H1 (cell line): ENCODE measurements around the gene HEXIM2. TPM values are rescaled to one million over a fixed set of nuclear protein-coding genes. Genes with fewer than 3 reads are reported as not detected.

Experiments
- CTCF ChIA-PET: fragments of 300-600 bp; sonication (Branson Sonifier 250); formaldehyde crosslinking; loops from one replicate; lab custom pipeline; 2021; ENCODE audit not compliant: partially characterized antibody; lab: Charles Lee
- POLR2A ChIA-PET: fragments of 300-600 bp; sonication (Branson Sonifier 250); formaldehyde crosslinking; loops from one replicate; lab custom pipeline; 2021; ENCODE audit warnings: inconsistent platforms; ENCODE audit not compliant: partially characterized antibody; lab: Charles Lee
- DNase-seq, 2 experiments: peaks; one replicate each; pipeline versions ENCODE4 v3.0.0 to v3.0.0-alpha.2; 2010 to 2022; ENCODE audit warnings: low spot score in 2 of 2, low read depth in 1 of 2, mixed read lengths in 1 of 2
- FAIRE-seq: peaks from 2 replicates; lab custom pipeline; 2011; peaks lifted over from hg19 to GRCh38; lab: Jason Lieb, UNC
- H2AFZ ChIP-seq: 2 replicates; pipeline ENCODE4 v1.8.1; 2012; ENCODE audit warnings: low read length, inconsistent platforms
- H2AK5ac ChIP-seq: 2 replicates; pipeline ENCODE4 v1.6.1; 2013; ENCODE audit warnings: low read depth, low read length
- H2BK120ac ChIP-seq: replicated peaks from 2 replicates; pipeline ENCODE3; 2013; ENCODE audit warnings: low read depth, low read length, inconsistent platforms
- H2BK12ac ChIP-seq: 2 replicates; pipeline ENCODE4 v1.6.1; 2013; ENCODE audit warnings: low read depth, low read length
- H2BK15ac ChIP-seq: 2 replicates; pipeline ENCODE4 v1.6.1; 2013; ENCODE audit warnings: low read length
- H2BK20ac ChIP-seq: 2 replicates; pipeline ENCODE4 v1.6.1; 2013; ENCODE audit warnings: low read length
- H2BK5ac ChIP-seq: 2 replicates; pipeline ENCODE4 v1.6.1; 2013; ENCODE audit warnings: low read depth, low read length
- H3K14ac ChIP-seq: 2 replicates; pipeline ENCODE4 v1.6.1; 2013; ENCODE audit warnings: inconsistent platforms; ENCODE audit not compliant: insufficient read length
- H3K18ac ChIP-seq: 2 replicates; pipeline ENCODE4 v1.6.1; 2013; ENCODE audit warnings: low read length; ENCODE audit errors: extremely low read depth
- H3K23ac ChIP-seq: 2 replicates; pipeline ENCODE4 v1.6.1; 2013; ENCODE audit warnings: inconsistent platforms; ENCODE audit not compliant: insufficient read length
- H3K23me2 ChIP-seq: 2 replicates; pipeline ENCODE4 v1.6.1; 2013; ENCODE audit warnings: low read depth, low read length
- H3K27ac ChIP-seq: 2 replicates; pipeline ENCODE4 v1.6.1; 2011; ENCODE audit warnings: low read depth, low read length, inconsistent platforms
- H3K27me3 ChIP-seq, 4 experiments: replicated peaks in 1 of 4; 1 replicate in 1 of 4; 2 replicates in 3 of 4; pipeline versions ENCODE4 v1.6.1 to v1.8.1; 2011 to 2013; ENCODE audit warnings: low read length in 3 of 4, mild to moderate bottlenecking in 3 of 4, inconsistent platforms in 2 of 4, mixed read lengths in 2 of 4, moderate library complexity in 1 of 4; ENCODE audit not compliant: control insufficient read depth in 3 of 4, insufficient read depth in 3 of 4; ENCODE audit errors: extremely low read depth in 1 of 4
- H3K36me3 ChIP-seq, 4 experiments: 2 replicates each; pipeline versions ENCODE4 v1.6.1 to v1.8.1; 2011 to 2013; ENCODE audit warnings: mild to moderate bottlenecking in 4 of 4, low read length in 3 of 4, moderate library complexity in 2 of 4, control low read depth in 1 of 4, inconsistent platforms in 1 of 4; ENCODE audit not compliant: insufficient read depth in 4 of 4, control insufficient read depth in 2 of 4
- H3K4ac ChIP-seq: replicated peaks from 2 replicates; pipeline ENCODE3; 2013; ENCODE audit warnings: low read length, low read depth, mixed read lengths, inconsistent platforms; ENCODE audit not compliant: insufficient read length
- H3K4me1 ChIP-seq, 4 experiments: replicated peaks in 1 of 4; 1 replicate in 1 of 4; 2 replicates in 3 of 4; pipeline versions ENCODE4 v1.6.1 to v1.8.1; 2011 to 2013; ENCODE audit warnings: low read length in 3 of 4, inconsistent platforms in 2 of 4, mixed read lengths in 1 of 4; ENCODE audit not compliant: insufficient read depth in 4 of 4, control insufficient read depth in 3 of 4
- H3K4me2 ChIP-seq, 2 experiments: 2 replicates each; pipeline versions ENCODE4 v1.6.1 to v1.8.1; 2011 to 2013; ENCODE audit warnings: low read depth in 2 of 2, low read length in 2 of 2, control low read depth in 1 of 2, inconsistent platforms in 1 of 2, mild to moderate bottlenecking in 1 of 2; ENCODE audit not compliant: insufficient read depth in 1 of 2
- H3K4me3 ChIP-seq, 4 experiments: fragments of 200-600, 300-600 bp in 1 of 4; sonication (generic), shearing (Covaris generic), sonication (Bioruptor Twin) in 1 of 4; 2 replicates each; pipeline versions ENCODE4 v1.5.1 to v1.8.1; 2011 to 2016; ENCODE audit warnings: low read length in 4 of 4, low read depth in 3 of 4, control low read depth in 2 of 4, inconsistent platforms in 2 of 4, mild to moderate bottlenecking in 2 of 4, mixed read lengths in 1 of 4, moderate library complexity in 1 of 4; ENCODE audit not compliant: insufficient read depth in 2 of 4; ENCODE audit errors: extremely low read depth in 1 of 4
- H3K56ac ChIP-seq: replicated peaks from 2 replicates; pipeline ENCODE3; 2013; ENCODE audit warnings: low read depth, mild to moderate bottlenecking, mixed read lengths, low read length, inconsistent platforms; ENCODE audit not compliant: insufficient read length
- H3K79me1 ChIP-seq: 2 replicates; pipeline ENCODE4 v1.6.1; 2013; ENCODE audit warnings: low read depth, low read length, control low read depth
- H3K79me2 ChIP-seq, 2 experiments: 2 replicates each; pipeline versions ENCODE4 v1.6.1 to v1.8.1; 2012 to 2013; ENCODE audit warnings: low read length in 2 of 2, mild to moderate bottlenecking in 2 of 2, inconsistent platforms in 1 of 2; ENCODE audit not compliant: insufficient read depth in 2 of 2, control insufficient read depth in 1 of 2
- H3K9ac ChIP-seq, 4 experiments: replicated peaks in 1 of 4; 1 replicate in 1 of 4; 2 replicates in 3 of 4; pipeline versions ENCODE4 v1.6.1 to v1.8.1; 2011 to 2013; ENCODE audit warnings: low read depth in 3 of 4, low read length in 3 of 4, control low read depth in 2 of 4, mild to moderate bottlenecking in 2 of 4, moderate library complexity in 2 of 4, inconsistent platforms in 1 of 4; ENCODE audit errors: extremely low read depth in 1 of 4
- H3K9me3 ChIP-seq, 2 experiments: 2 replicates each; pipeline versions ENCODE4 v1.6.1 to v1.8.1; 2012 to 2013; ENCODE audit warnings: mild to moderate bottlenecking in 2 of 2, moderate library complexity in 2 of 2, control low read depth in 1 of 2, inconsistent platforms in 1 of 2, low read depth in 1 of 2, low read length in 1 of 2, mixed read lengths in 1 of 2; ENCODE audit not compliant: insufficient read depth in 2 of 2
- H4K20me1 ChIP-seq, 2 experiments: replicated peaks in 1 of 2; 2 replicates each; pipeline versions ENCODE3 to v1.8.1; 2011 to 2013; ENCODE audit warnings: inconsistent platforms in 2 of 2, low read length in 2 of 2, mild to moderate bottlenecking in 1 of 2; ENCODE audit not compliant: insufficient read depth in 2 of 2, control insufficient read depth in 1 of 2
- H4K5ac ChIP-seq: 2 replicates; pipeline ENCODE4 v1.6.1; 2013; ENCODE audit warnings: low read length, low read depth, mixed read lengths, inconsistent platforms; ENCODE audit not compliant: insufficient read length
- H4K8ac ChIP-seq: 2 replicates; pipeline ENCODE4 v1.8.0; 2013; ENCODE audit warnings: mild to moderate bottlenecking, moderate library complexity, low read length, inconsistent platforms; ENCODE audit not compliant: insufficient read depth; ENCODE audit errors: extremely low read depth
- H4K91ac ChIP-seq: replicated peaks from 2 replicates; pipeline ENCODE3; 2013; ENCODE audit warnings: low read length, mixed read lengths, inconsistent platforms; ENCODE audit not compliant: insufficient read length
- SIRT6 ChIP-seq: IDR thresholded peaks from one replicate; pipeline ENCODE4 v1.7.1; 2012; ENCODE audit warnings: low read length, inconsistent platforms
- TEAD4 ChIP-seq: IDR thresholded peaks from 2 replicates; pipeline ENCODE4 v1.6.1; 2012; ENCODE audit warnings: low read depth, low read length, inconsistent platforms, mixed read lengths
- WGBS, 2 experiments: shearing (Covaris generic) in 1 of 2; methylation state at CpG; one replicate each; pipeline versions ENCODE4 v1.1.6 to v1.1.7; 2013 to 2015; ENCODE audit warnings: low lambda C conversion rate in 2 of 2, mixed read lengths in 2 of 2, inconsistent platforms in 1 of 2, low coverage in 1 of 2, missing lambda C conversion rate in 1 of 2; ENCODE audit not compliant: insufficient replicate concordance in 2 of 2, insufficient coverage in 1 of 2, insufficient read length in 1 of 2; ENCODE audit errors: extremely low coverage in 1 of 2, missing lambda C conversion rate in 1 of 2; 5-methylcytosine and 5-hydroxymethylcytosine counted together
- polyA plus RNA-seq, 7 experiments: library from polyadenylated mRNA; depleted of rRNA in 3 of 7; stranded (reverse) in 5 of 7; unstranded in 2 of 7; fragments of >200 nt in 5 of 7; fragments of 200-250 nt in 2 of 7; gene quantifications; 1 replicate in 5 of 7; 2 replicates in 1 of 7; 4 replicates in 1 of 7; pipeline versions ENCODE4 v1.2.1 to v1.2.3, GENCODE V29; 2011 to 2013; ENCODE audit warnings: missing spikeins in 2 of 7, mixed read lengths in 2 of 7
- total RNA-seq: library from RNA; stranded (reverse); fragmentation: NEBNext Ultra II Directional; extraction: Animal tissue kit (Norgen Biotek cat#: 25700); gene quantifications from 2 replicates; pipeline ENCODE4 v1.2.1, GENCODE V29; 2021

Gene HEXIM2
- total and polyA plus RNA-seq, 2 of the 8 experiments (the other 6 are each of a cell fraction or from before 2014, with no cell fraction given) = 7.5 to 13.2 TPM

- CTCF ChIA-PET = interaction anchor here (0.7 to 8.7 kb wide), 12 partner anchors 8 to 207 kb away, joined by 3 to 69 read pairs (median 4); partner anchors contain the start of gene ACBD4
- H3K18ac ChIP-seq = peak overlapping the region; percentile 83
- peak overlapping the region; percentile 61; the same call in 1 of the 2 replicates for H2BK15ac ChIP-seq
- H4K91ac ChIP-seq = peak overlapping the region; percentile 100
- H2AFZ ChIP-seq = no peak overlapping the region
- peak overlapping the region; percentile 96; the same call in 1 of the 2 replicates for H2BK12ac ChIP-seq
- H2AK5ac ChIP-seq = peak overlapping the region; percentile 58; the same call in 1 of the 2 replicates
- POLR2A ChIA-PET = interaction anchor here (0.7 to 15.8 kb wide), 5 partner anchors 12 to 93 kb away, joined by 3 to 185 read pairs (median 5); partner anchors contain the start of genes HEXIM1 and HEXIM2
- H3K27ac ChIP-seq = 0 out of 2 replicates have a peak overlapping the region, but pooled peaks have one; percentile 11
- peak overlapping the region; percentile 55 for H4K5ac ChIP-seq
- H3K9ac ChIP-seq = peak overlapping the region in 1 of 4 experiments; percentile 7; a peak in 1 of 7 replicates
- H3K4me2 ChIP-seq = no peak overlapping the region
- H4K20me1 ChIP-seq = peaks cover 5 to 11% of the 10 kb centered on the region in 2 experiments
- peak overlapping the region; percentile 0 for H3K14ac ChIP-seq
- peak overlapping the region; percentile 64 for H2BK120ac ChIP-seq
- H3K4me3 ChIP-seq = no peak overlapping the region
- H3K9me3 ChIP-seq = no peaks in the 10 kb centered on the region
- H3K27me3 ChIP-seq = no peaks in the 10 kb centered on the region
- peak overlapping the region; percentile 72 for H3K4ac ChIP-seq
- peak overlapping the region; percentile 74; the same call in 1 of the 2 replicates for H4K8ac ChIP-seq
- peak overlapping the region; percentile 97 for H2BK5ac ChIP-seq
- no peaks in the 10 kb centered on the region for H3K79me1 ChIP-seq
- DNase-seq = no peak
- TF ChIP-seq TEAD4 (0 out of 2 replicates have a peak, but pooled peaks have one; percentile 28), SIRT6 (no peak)
- H2BK20ac ChIP-seq = peak overlapping the region; percentile 72; the same call in 1 of the 2 replicates
- no peak for FAIRE-seq
- H3K79me2 ChIP-seq = no peaks in the 10 kb centered on the region
- H3K23ac ChIP-seq = no peak overlapping the region
- H3K4me1 ChIP-seq = peaks cover 0 to 20% (median 11%) of the 10 kb centered on the region in 4 experiments; a peak in 5 of 7 replicates
- H3K56ac ChIP-seq = peak overlapping the region; percentile 73
- WGBS, 2 experiments = 81% methylated on average over 20 of the region's 20 CpGs; no CpG with 5 or more reads in 1 of the 2 experiments
- H3K23me2 ChIP-seq = peaks cover 4% of the 10 kb centered on the region; the same call in 1 of the 2 replicates
- H3K36me3 ChIP-seq = no peaks in the 10 kb centered on the region
These were observed 34.0 kb upstream of the HEXIM2 start for GRCh38 chr17:45127548-45128300.
